ENCODE data around the gene BRD9. TPM values are rescaled to one million over a fixed set of nuclear protein-coding genes. Genes with fewer than 3 reads are reported as not detected.
"Not testable (repeated sequence)": the region's sequence is repeated elsewhere in the genome, so short reads cannot be mapped to it uniquely, and the experiment has no call there.

The BRD9 gene
- total RNA-seq, 1 donor from 2014 or later: 38.5 TPM

GRCh38 chr5:865771-866170 lies 26.8 kb downstream of the BRD9 start:
- ATAC-seq: no peak
- intact Hi-C loops (cut with DNase I): no loop called here

GRCh38 chr5:865168-865521 lies 27.5 kb downstream of the BRD9 start:
- DNase-seq (ENCODE audit: low spot score) (no peak), ATAC-seq (peak; percentile 52)
- intact Hi-C loops (cut with DNase I): no loop called here

More at GRCh38 chr5:865771-866170, 26.8 kb downstream of the BRD9 start:
- no peak for DNase-seq (ENCODE audit: low spot score)

- intact Hi-C loops (cut with DNase I): no loop called here
- DNase-seq (ENCODE audit: low spot score) (no peak), ATAC-seq (peak; percentile 74)
Measured at GRCh38 chr5:864492-865167, 28.0 kb downstream of the BRD9 start.

- intact Hi-C loops (cut with DNase I): no loop called here
- DNase-seq (ENCODE audit: low spot score): no peak
- no peak for ATAC-seq
Measured at GRCh38 chr5:863244-863805, 29.3 kb downstream of the BRD9 start.

GRCh38 chr5:862367-863243 lies 30.0 kb downstream of the BRD9 start:
- no peak for ATAC-seq
- DNase-seq (ENCODE audit: low spot score): no peak
- intact Hi-C loops (cut with DNase I): no loop called here

GRCh38 chr5:861442-862366 lies 30.9 kb downstream of the BRD9 start:
- intact Hi-C loops (cut with DNase I): no loop called here
- no peak for ATAC-seq
- DNase-seq (ENCODE audit: low spot score): no peak

- DNase-seq (ENCODE audit: low spot score) (no peak), ATAC-seq (no peak)
- intact Hi-C loops (cut with DNase I): no loop called here
Measured at GRCh38 chr5:860506-861150, 32.0 kb downstream of the BRD9 start.

- no peak for DNase-seq (ENCODE audit: low spot score)
- ATAC-seq: no peak
- intact Hi-C loops (cut with DNase I): no loop called here
Measured at GRCh38 chr5:859798-860296, 32.8 kb downstream of the BRD9 start.

- no peak for ATAC-seq
- intact Hi-C loops (cut with DNase I): no loop called here
- no peak for DNase-seq (ENCODE audit: low spot score)
Measured at GRCh38 chr5:859391-859790, 33.2 kb downstream of the BRD9 start.

- no peak for ATAC-seq
- intact Hi-C loops (cut with DNase I): no loop called here
- DNase-seq (ENCODE audit: low spot score): no peak
Measured at GRCh38 chr5:858726-859125, 33.9 kb downstream of the BRD9 start.

- DNase-seq (ENCODE audit: low spot score): no peak
- ATAC-seq: no peak
- intact Hi-C loops (cut with DNase I): no loop called here
Measured at GRCh38 chr5:856531-857425, 35.8 kb downstream of the BRD9 start.

GRCh38 chr5:855771-856530 lies 36.6 kb downstream of the BRD9 start:
- DNase-seq (ENCODE audit: low spot score) (no peak), ATAC-seq (no peak)
- intact Hi-C loops (cut with DNase I): no loop called here

GRCh38 chr5:854966-855743 lies 37.4 kb downstream of the BRD9 start:
- DNase-seq (ENCODE audit: low spot score) (no peak), ATAC-seq (no peak)
- intact Hi-C loops (cut with DNase I): no loop called here

- intact Hi-C loops (cut with DNase I): no loop called here
- peak; percentile 38 for DNase-seq (ENCODE audit: low spot score)
- no peak for ATAC-seq
Measured at GRCh38 chr5:854217-854616, 38.4 kb downstream of the BRD9 start.

- ATAC-seq: not testable (repeated sequence)
- peak; percentile 28 for DNase-seq (ENCODE audit: low spot score)
Measured at GRCh38 chr5:853416-854090, 39.0 kb downstream of the BRD9 start.

More at GRCh38 chr5:853416-854090, 39.0 kb downstream of the BRD9 start:
- intact Hi-C loops (cut with DNase I): not testable (repeated sequence)
